Keratinocyte (primary cell): ENCODE data around the gene MYL6. TPM values are rescaled to one million over a fixed set of nuclear protein-coding genes. Genes with fewer than 3 reads are reported as not detected.
"Not testable (repeated sequence)": the region's sequence is repeated elsewhere in the genome, so short reads cannot be mapped to it uniquely, and the experiment has no call there.

Experiments used
- DNase-seq: peaks from one replicate; pipeline ENCODE4 v3.0.0-alpha.2; 2011; ENCODE audit warnings: low read depth, missing footprints, low spot score
- FAIRE-seq: peaks from 2 replicates; lab custom pipeline; 2011; peaks lifted over from hg19 to GRCh38; lab: Jason Lieb, UNC
- H2AFZ ChIP-seq: 2 replicates; pipeline ENCODE4 v1.6.0; 2012; ENCODE audit warnings: low read length, control low read depth, inconsistent platforms; ENCODE audit not compliant: control insufficient read depth
- H3K27ac ChIP-seq: 2 replicates; pipeline ENCODE4 v1.5.1; 2011; ENCODE audit warnings: low read length; ENCODE audit not compliant: control insufficient read depth, insufficient read depth
- H3K27me3 ChIP-seq: 3 replicates; pipeline ENCODE4 v1.6.0; 2011; ENCODE audit warnings: low read length; ENCODE audit not compliant: control insufficient read depth, insufficient read depth; ENCODE audit errors: extremely low read depth
- H3K36me3 ChIP-seq, 2 experiments: 2 replicates in 1 of 2; 3 replicates in 1 of 2; pipeline ENCODE4 v1.5.1; 2011; ENCODE audit warnings: low read length in 2 of 2, mild to moderate bottlenecking in 1 of 2; ENCODE audit not compliant: control insufficient read depth in 2 of 2, insufficient read depth in 2 of 2; ENCODE audit errors: extremely low read depth in 1 of 2
- H3K4me1 ChIP-seq: 3 replicates; pipeline ENCODE4 v1.5.1; 2011; ENCODE audit warnings: low read length; ENCODE audit not compliant: control insufficient read depth, insufficient read depth; ENCODE audit errors: extremely low read depth
- H3K4me2 ChIP-seq: 3 replicates; pipeline ENCODE4 v1.6.0; 2011; ENCODE audit warnings: low read depth, low read length; ENCODE audit not compliant: control insufficient read depth, insufficient read depth; ENCODE audit errors: extremely low read depth
- H3K4me3 ChIP-seq, 3 experiments: fragments of 200-600 bp in 1 of 3; sonication (generic) in 1 of 3; 2 replicates in 2 of 3; 3 replicates in 1 of 3; pipeline ENCODE4 v1.5.1; 2011 to 2016; ENCODE audit warnings: low read length in 3 of 3, mild to moderate bottlenecking in 3 of 3, control low read depth in 2 of 3, inconsistent platforms in 1 of 3, low read depth in 1 of 3, mixed read lengths in 1 of 3, mixed run types in 1 of 3, moderate library complexity in 1 of 3; ENCODE audit not compliant: control insufficient read depth in 2 of 3, insufficient read depth in 2 of 3; ENCODE audit errors: extremely low read depth in 1 of 3
- H3K79me2 ChIP-seq: 2 replicates; pipeline ENCODE4 v1.6.0; 2012; ENCODE audit warnings: low read length; ENCODE audit not compliant: control insufficient read depth, insufficient read depth
- H3K9ac ChIP-seq: 3 replicates; pipeline ENCODE4 v1.6.0; 2011; ENCODE audit warnings: low read length; ENCODE audit not compliant: control insufficient read depth, insufficient read depth; ENCODE audit errors: extremely low read depth
- H3K9me1 ChIP-seq: 3 replicates; pipeline ENCODE4 v1.6.0; 2011; ENCODE audit warnings: low read length; ENCODE audit not compliant: control insufficient read depth, insufficient read depth; ENCODE audit errors: extremely low read depth
- H3K9me3 ChIP-seq: 2 replicates; pipeline ENCODE4 v1.5.1; 2012; ENCODE audit warnings: low read depth, low read length; ENCODE audit not compliant: control insufficient read depth
- H4K20me1 ChIP-seq: 3 replicates; pipeline ENCODE4 v1.6.0; 2011; ENCODE audit warnings: low read length; ENCODE audit not compliant: control insufficient read depth, insufficient read depth; ENCODE audit errors: extremely low read depth
- EZH2 ChIP-seq: IDR thresholded peaks from one replicate; pipeline ENCODE4 v1.6.1; 2012; ENCODE audit warnings: inconsistent platforms, mild to moderate bottlenecking, low read length, moderate library complexity
- dilution Hi-C: fragments of 300-500 bp; cut with MboI; formaldehyde crosslinking; loops from one replicate; pipeline ENCODE4 v1.7.0; 2020; ENCODE audit warnings: low sequenced_read_pairs; ENCODE audit not compliant: extremely low pct_ligation_motif_present
- polyA plus RNA-seq, 5 experiments: library from polyadenylated mRNA; depleted of rRNA in 3 of 5; stranded (reverse) in 3 of 5; stranded (forward) in 1 of 5; unstranded in 1 of 5; fragments of >200 nt; gene quantifications; 1 replicate in 1 of 5; 2 replicates in 3 of 5; 3 replicates in 1 of 5; pipeline versions ENCODE4 v1.2.1 to v1.2.3, GENCODE V29; 2011 to 2012; ENCODE audit warnings: missing spikeins in 2 of 5, low read depth in 1 of 5, low replicate concordance in 1 of 5
- TF ChIP-seq, protein P1 (sequence below), 3 experiments: IDR thresholded peaks in 1 of 3; conservative IDR thresholded peaks in 1 of 3; optimal IDR thresholded peaks in 1 of 3; 2 replicates in 2 of 3; 3 replicates in 1 of 3; pipeline versions ENCODE3 to v1.5.1; 2011; ENCODE audit warnings: low read length in 3 of 3, mild to moderate bottlenecking in 3 of 3, moderate library complexity in 2 of 3, control low read depth in 1 of 3, inconsistent platforms in 1 of 3; ENCODE audit not compliant: insufficient read depth in 2 of 3; ENCODE audit errors: extremely low read depth in 1 of 3

The MYL6 gene
- polyA plus RNA-seq, 1 donor (not counting 4 experiments of a cell fraction or from before 2014, with no cell fraction given): 4,542 TPM

DNA sequence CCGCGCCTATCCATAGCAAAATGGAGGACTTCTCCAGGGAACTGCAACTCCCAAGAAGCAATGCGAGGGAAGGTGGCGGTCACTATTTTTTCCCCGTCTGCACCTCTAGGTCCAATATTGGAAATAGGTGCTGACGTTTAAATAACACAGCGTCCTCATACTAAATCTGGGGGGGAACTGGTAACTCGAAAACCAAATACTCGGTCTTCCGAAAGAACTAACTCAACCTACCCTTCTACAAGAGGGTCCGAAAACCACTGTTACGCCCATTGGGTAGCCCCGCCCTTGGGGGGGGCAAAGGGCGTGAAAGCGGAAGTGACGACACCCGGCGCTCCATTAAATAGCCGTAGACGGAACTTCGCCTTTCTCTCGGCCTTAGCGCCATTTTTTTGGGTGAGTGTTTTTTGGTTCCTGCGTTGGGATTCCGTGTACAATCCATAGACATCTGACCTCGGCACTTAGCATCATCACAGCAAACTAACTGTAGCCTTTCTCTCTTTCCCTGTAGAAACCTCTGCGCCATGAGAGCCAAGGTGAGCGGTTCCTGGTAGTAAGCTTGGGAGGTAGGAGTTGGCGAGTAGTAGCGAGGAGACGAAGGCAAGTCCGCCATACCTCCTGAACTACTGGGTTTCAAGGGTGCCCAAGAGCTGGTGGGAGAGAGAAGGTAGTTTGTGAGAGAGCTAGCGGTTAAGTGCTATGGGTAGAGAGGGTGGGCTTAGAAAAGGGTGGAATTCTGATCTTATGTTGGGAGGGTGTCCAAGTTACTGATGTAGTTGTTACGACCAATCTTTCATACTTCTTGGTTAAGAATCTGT is 41.7 kb upstream of the MYL6 start, which contains the start of gene RPL41:
TSS of gene RPL41 (plus strand) at position 367 of the 815 bp plus-strand sequence.
- dilution Hi-C loops: no loop called here
- Histone ChIP-seq H3K9me3 (no peaks in the 10 kb centered on the region), H2AFZ (peak within 1 kb of the TSS; percentile 63), H3K79me2 (peaks cover 15% of the 10 kb centered on the region), H3K4me1 (peaks cover 29% of the 10 kb centered on the region), H3K27ac (peak within 1 kb of the TSS; percentile 99), H3K9ac (peak within 1 kb of the TSS; percentile 99), H3K36me3 (peaks cover 11 to 37% of the 10 kb centered on the region in 2 experiments), H3K9me1 (no peaks in the 10 kb centered on the region), H3K4me2 (peak within 1 kb of the TSS; percentile 93), H3K4me3 (peak within 1 kb of the TSS; percentile 69 to 99 (median 92)), H4K20me1 (no peaks in the 10 kb centered on the region), H3K27me3 (no peaks in the 10 kb centered on the region)
- TF ChIP-seq, protein P1, sequence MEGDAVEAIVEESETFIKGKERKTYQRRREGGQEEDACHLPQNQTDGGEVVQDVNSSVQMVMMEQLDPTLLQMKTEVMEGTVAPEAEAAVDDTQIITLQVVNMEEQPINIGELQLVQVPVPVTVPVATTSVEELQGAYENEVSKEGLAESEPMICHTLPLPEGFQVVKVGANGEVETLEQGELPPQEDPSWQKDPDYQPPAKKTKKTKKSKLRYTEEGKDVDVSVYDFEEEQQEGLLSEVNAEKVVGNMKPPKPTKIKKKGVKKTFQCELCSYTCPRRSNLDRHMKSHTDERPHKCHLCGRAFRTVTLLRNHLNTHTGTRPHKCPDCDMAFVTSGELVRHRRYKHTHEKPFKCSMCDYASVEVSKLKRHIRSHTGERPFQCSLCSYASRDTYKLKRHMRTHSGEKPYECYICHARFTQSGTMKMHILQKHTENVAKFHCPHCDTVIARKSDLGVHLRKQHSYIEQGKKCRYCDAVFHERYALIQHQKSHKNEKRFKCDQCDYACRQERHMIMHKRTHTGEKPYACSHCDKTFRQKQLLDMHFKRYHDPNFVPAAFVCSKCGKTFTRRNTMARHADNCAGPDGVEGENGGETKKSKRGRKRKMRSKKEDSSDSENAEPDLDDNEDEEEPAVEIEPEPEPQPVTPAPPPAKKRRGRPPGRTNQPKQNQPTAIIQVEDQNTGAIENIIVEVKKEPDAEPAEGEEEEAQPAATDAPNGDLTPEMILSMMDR (optimal IDR thresholded peaks at IDR 0.05 in 1 of 3, IDR thresholded peaks at IDR 0.05 in 1 of 3, conservative IDR thresholded peaks at IDR 0.05 in 1 of 3; ENCODE audit: extremely low read depth in 1 of 3, insufficient read depth in 2 of 3, low read length in 3 of 3): no peak
- TF ChIP-seq EZH2: no peak
- DNase-seq: no peak
- peak; percentile 5 for FAIRE-seq

DNA sequence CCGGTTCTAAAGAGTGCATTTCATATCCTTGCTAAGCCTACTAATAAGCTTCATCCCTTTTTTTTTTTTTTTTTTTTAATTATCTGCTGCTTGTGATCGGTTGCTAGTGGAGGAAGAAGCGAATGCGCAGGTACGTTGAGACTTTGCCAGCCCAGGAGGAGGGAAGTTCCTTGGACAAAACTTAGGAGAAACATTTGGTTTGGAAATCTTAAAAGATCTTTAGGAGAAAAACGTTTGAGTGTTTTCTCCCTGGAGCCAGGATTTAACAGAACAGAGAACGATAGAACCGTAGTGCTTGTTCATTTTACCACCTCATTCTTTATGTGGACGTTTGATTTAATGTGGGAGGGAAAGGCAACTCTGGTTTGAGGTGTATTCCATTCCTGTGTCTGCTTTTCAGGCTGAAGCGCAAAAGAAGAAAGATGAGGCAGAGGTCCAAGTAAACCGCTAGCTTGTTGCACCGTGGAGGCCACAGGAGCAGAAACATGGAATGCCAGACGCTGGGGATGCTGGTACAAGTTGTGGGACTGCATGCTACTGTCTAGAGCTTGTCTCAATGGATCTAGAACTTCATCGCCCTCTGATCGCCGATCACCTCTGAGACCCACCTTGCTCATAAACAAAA is 41.0 kb upstream of the MYL6 start:
- Histone ChIP-seq H3K4me3 (peak overlapping the region; percentile 69 to 99 (median 92)), H3K79me2 (peaks cover 12% of the 10 kb centered on the region), H3K9ac (peak overlapping the region; percentile 99), H3K4me1 (peaks cover 26% of the 10 kb centered on the region), H3K27ac (peak overlapping the region; percentile 99), H3K4me2 (peak overlapping the region; percentile 93), H3K36me3 (peaks cover 9 to 37% of the 10 kb centered on the region in 2 experiments)
- FAIRE-seq, dilution Hi-C loops, H3K27me3 ChIP-seq, H2AFZ ChIP-seq, H3K9me1 ChIP-seq, H4K20me1 ChIP-seq, H3K9me3 ChIP-seq, DNase-seq: not testable (repeated sequence)
